GM18505 (cell line): ENCODE results near the gene LSM8.
"Not testable (repeated sequence)": the region's sequence is repeated elsewhere in the genome, so short reads cannot be mapped to it uniquely, and the experiment has no call there.

ENCODE experiments used
- ATAC-seq: cut with Tn5 transposase; IDR thresholded peaks from one replicate; pipeline ENCODE4 v1.9.1; 2021; ENCODE audit not compliant: unreplicated experiment
- POLR2A ChIP-seq: IDR thresholded peaks from 4 replicates; pipeline ENCODE4 v1.6.1; 2011; ENCODE audit warnings: borderline replicate concordance; ENCODE audit not compliant: insufficient read depth, insufficient read length; ENCODE audit errors: extremely low read depth

Gene LSM8

GRCh38 chr7:118183786-118184564 is at the start of gene LSM8:
TSS of gene LSM8 (plus strand) at chr7:118184164. CDS start at chr7:118184224, 60 bp downstream.
- TF ChIP-seq POLR2A, result peak; percentile 84
- peak; percentile 98 for ATAC-seq

GRCh38 chr7:118134420-118134819 is 49.5 kb upstream of the LSM8 start:
- not testable (repeated sequence) for ATAC-seq

GRCh38 chr7:118140468-118140867 is 43.5 kb upstream of the LSM8 start:
- no peak for TF ChIP-seq POLR2A
- no peak for ATAC-seq

GRCh38 chr7:118142012-118142411 is 42.0 kb upstream of the LSM8 start:
- ATAC-seq, result no peak

GRCh38 chr7:118148930-118149329 is 35.0 kb upstream of the LSM8 start:
- no peak for TF ChIP-seq POLR2A
- peak; percentile 55 for ATAC-seq

More at GRCh38 chr7:118142012-118142411, 42.0 kb upstream of the LSM8 start:
- TF ChIP-seq POLR2A, result no peak

- ATAC-seq, result no peak
Measured at GRCh38 chr7:118149394-118149793, 34.6 kb upstream of the LSM8 start.

GRCh38 chr7:118151671-118152070 is 32.3 kb upstream of the LSM8 start:
- ATAC-seq, result no peak
- TF ChIP-seq POLR2A, result no peak

More at GRCh38 chr7:118149394-118149793, 34.6 kb upstream of the LSM8 start:
- no peak for TF ChIP-seq POLR2A

- no peak for ATAC-seq
- no peak for TF ChIP-seq POLR2A
Measured at GRCh38 chr7:118152149-118152548, 31.8 kb upstream of the LSM8 start.

- TF ChIP-seq POLR2A, result no peak
- ATAC-seq, result no peak
Measured at GRCh38 chr7:118152654-118153053, 31.3 kb upstream of the LSM8 start.

GRCh38 chr7:118153551-118154177 is 30.3 kb upstream of the LSM8 start:
- TF ChIP-seq POLR2A, result no peak
- no peak for ATAC-seq

GRCh38 chr7:118158766-118159165 is 25.2 kb upstream of the LSM8 start:
- no peak for TF ChIP-seq POLR2A
- ATAC-seq, result no peak

- no peak for TF ChIP-seq POLR2A
- ATAC-seq, result no peak
Measured at GRCh38 chr7:118169146-118169545, 14.8 kb upstream of the LSM8 start.

- ATAC-seq, result no peak
Measured at GRCh38 chr7:118175740-118176139, 8.2 kb upstream of the LSM8 start.

GRCh38 chr7:118179191-118179590 is 4.8 kb upstream of the LSM8 start:
- ATAC-seq, result peak; percentile 19
- TF ChIP-seq POLR2A, result no peak

More at GRCh38 chr7:118175740-118176139, 8.2 kb upstream of the LSM8 start:
- no peak for TF ChIP-seq POLR2A

- TF ChIP-seq POLR2A, result no peak
- no peak for ATAC-seq
Measured at GRCh38 chr7:118182593-118183427, 1.2 kb upstream of the LSM8 start.
